CD4-positive, alpha-beta T cell treated with Interleukin-15 for 1 hour (primary cell): ENCODE data around the gene INKA2.

ENCODE experiments used
- DNase-seq: peaks from one replicate; pipeline ENCODE4 v3.0.0-alpha.2; 2020

INKA2 gene

DNA sequence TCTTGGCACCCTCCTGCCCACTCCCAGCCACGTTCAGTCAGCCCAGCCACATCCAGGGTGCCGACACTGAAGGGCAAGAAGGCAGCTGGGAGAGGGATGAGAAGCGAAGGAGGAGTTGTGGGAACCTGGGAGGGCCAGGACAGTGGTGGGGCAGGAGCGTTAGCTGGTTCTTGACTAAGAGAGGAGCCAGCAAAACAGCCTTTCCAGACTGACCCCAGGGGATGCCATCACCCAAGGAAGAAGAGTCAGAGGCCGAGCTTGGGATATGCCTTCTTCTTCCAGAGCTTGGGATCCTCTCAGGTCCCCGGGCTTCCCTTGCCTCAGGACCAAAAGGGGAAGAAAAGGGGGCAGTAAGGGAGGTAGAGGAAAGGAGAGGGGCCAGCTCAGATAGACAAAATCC, 7.2 kb downstream of the INKA2 start:
- DNase-seq = no peak

DNA sequence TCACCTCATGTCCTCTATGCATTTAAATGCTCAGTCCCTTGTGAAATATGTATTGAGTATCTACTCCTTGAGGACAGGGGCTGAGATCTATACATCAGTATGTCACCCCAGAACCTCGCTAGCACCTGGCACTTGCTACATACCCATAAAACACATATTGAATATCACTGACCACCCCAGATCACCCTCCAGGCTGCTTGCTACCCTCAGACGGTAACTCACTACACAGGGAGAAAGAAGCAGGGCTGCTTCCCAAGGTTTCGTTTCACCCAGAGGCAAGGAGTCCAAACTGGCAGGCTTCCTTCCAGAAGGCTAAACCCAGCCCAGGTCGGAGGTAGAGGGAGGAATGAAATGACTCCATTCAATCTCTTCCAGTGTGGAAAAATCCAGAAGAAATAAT, 8.5 kb downstream of the INKA2 start:
- no peak for DNase-seq

DNA sequence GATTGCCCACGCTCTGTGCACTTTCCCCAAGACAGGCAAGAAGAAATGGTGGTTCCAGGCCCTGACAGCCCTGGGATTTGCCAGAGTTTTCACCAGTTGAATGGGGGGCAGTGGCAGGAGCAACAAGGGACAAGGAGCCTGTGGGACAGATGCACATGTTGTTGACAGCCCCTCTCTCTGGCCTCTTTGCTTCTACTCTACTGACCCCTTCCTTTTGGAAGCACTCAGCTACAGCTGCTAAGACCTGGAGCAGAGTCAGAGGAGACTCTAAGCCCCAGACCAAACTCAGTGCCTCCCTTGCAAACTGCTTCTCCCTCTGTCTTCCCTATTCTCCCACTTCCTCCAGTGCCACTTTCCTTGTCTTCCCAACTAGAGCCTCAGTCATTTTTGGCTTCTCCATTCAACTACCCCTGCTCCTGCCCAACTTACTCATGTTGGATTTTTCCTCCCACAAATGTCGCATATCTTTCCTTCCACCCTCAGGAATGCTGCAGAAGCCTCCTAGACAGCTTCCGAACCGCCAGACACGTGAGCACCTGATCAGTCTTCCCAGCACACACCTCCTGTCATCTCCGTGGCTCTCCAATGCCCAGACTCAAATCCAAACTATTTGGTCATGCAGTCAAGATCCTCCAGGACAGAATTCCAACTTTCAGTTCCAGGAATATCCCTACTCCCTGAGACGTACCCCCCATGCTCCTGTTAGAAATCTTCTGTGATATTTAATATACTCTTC, 9.1 kb downstream of the INKA2 start:
- no peak for DNase-seq

DNA sequence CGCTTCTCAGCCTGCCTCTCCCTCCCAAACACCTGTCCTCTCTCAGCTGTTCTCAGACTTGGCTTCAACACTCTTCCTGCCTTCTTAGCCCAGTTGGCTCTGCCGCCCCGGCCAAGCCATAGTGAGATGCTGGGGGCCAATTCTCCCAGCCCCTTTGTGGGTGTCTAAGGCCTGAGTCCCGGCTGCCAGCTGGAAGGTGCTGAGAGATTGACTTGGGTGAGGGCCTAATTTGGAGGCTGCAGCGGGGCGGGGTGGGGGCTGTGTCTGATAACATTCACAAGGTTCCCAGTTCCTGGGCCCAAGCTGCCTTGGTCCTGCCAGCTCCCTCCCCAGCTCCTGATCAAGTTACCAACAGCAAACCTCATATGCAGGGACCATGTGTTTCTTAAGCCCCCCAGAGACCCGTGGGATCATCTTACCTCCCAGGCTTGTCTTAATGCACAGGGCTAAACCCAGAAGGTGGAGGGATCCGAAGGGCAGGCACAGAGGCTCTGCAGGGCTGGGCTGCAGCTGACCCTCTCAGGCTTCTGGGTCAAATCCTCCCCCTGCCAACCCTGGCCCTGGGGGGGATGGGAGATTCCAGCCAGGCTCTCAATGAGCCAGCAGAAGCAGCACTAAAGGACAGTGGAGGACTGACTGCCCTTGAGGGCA, 9.8 kb downstream of the INKA2 start:
- no peak for DNase-seq

DNA sequence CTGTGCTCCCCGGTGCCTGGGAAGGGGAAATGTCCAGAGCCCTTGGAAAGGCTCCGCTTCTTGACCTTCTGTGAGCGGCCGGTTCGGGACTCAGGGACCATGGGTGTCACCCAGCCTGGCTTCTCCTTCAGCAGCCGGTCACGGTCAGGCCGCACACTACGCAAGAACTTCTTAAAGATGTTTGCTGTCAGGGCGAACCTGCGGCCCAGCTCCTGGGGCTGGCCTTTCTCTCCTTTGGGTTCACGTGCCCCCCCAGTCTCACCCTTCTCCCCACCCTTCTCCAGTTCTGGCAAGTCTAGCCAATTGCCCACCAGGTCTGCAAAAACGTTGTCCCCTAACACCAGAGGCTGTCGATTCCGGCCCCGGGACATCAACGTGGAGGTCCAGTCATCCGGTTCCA, 12.1 kb downstream of the INKA2 start:
- DNase-seq = no peak

- no peak for DNase-seq
Measured at GRCh38 chr1:111725192-111725591, 14.0 kb downstream of the INKA2 start.

- no peak for DNase-seq
Measured at GRCh38 chr1:111723871-111724270, 15.3 kb downstream of the INKA2 start.

DNA sequence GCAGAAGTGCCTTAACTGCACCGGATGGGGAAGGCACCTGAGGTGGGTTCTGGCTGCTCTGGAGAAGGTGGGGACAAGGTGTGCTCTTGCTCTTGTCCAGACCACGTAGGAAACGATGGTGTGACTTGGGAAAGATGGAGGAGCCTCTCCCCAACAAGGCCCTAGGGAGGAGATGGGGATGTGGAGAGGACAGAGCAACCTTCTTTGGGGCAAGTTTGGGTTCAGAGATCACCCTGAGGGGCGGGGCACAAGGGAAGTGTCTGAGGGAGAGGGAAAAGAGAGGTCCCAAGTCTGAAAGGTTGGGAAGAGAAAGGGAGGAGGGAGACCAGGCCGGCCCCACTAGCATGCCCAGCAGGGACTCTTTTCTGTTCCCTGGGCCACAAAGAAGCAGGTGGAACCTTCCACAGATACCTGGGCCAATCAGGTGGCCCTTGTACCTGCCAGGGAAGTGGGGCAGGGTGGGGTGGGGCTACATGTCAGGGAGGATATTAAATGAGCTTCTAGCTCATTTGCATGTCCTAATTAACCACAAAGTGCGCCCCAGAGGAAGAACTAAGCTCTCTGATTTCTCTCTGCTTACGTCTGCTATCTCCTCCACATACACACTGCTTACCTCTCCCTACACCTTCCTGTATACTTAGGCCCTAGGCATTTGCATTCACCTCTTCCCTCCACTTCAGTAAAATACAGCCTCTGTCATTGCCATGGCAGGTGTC, 15.9 kb downstream of the INKA2 start:
- DNase-seq = peak; percentile 34

DNA sequence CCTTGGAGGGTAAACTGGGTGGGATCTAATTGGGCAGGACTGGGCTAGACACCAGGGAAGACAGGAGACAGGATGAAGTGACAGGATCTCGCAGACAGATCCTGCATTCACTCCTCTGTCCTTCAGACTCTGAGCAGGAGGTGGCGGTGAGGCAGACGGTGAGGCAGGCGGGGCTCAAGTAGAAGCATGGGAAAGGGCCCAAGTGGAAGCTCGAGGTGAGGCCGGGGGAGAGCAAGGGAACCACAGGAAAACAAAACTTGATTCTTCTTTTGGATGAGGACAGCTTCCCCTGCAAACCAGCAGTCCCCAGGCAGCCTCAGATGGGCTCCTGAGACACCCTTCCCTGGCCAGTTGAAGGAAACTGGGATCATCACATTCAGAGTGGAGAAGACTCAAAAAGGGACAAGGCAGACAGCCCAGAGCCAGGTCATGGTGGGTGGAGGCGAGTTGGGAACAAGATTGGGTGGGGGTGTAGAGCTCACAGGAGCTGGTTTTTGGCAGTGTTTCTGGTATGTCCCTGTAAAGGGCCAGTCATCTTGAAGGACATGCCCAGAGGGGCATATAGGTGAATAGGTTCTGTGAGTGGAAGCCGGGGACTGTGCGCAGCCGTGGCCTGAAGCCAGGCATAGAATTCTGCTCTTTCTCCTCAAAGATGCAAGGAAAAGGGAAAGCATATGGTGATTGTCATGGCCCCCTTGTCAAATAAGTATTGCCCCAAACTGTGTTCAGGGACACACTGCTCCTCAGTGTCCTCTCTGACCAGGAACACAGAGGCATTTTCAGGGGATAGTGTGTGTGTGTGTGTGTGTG, 18.0 kb downstream of the INKA2 start:
- DNase-seq = no peak

GRCh38 chr1:111720274-111720976, 18.8 kb downstream of the INKA2 start:
- no peak for DNase-seq

DNA sequence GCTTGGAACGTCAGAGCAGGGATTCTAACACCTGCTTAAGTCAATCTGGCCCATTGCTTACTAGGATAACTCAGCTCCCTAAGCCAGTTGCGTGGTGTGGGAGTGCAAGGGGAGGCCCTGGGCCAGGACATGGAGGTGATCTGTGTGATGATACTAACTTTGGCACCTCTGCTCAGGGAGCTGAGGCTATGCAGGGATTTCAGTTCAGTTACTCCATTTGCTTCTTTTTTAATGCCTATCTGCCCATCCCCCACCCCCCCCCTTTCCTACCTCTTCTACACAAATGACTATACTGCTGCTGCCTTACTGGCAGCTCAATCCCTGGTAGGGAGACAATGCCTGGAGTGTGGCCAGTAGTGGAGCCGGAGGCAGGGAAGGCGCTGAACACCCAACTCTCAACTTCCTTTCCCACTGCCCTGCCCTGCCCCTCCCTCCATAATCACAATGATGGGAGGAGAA, 19.5 kb downstream of the INKA2 start:
- no peak for DNase-seq

DNA sequence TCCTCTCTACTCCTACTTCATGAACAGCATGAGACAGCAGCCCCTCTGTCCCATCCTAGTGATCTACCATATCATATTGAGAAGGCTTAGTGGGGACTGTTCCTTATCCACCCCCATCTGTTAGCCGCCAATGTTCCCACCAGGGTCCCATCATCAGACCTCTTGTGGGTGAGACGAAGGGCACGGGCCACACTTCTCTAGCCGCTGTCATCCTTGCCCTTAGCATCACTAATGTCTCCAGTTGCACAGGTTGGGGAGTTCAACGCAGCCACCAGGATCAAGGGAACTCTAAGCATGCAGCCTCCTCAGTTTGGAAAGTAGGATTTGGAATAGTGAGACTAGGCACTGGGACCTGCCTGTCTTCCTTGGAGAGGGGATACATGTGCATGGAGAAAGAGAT, 20.1 kb downstream of the INKA2 start:
- no peak for DNase-seq

GRCh38 chr1:111717450-111717849, 21.7 kb downstream of the INKA2 start:
- no peak for DNase-seq

GRCh38 chr1:111716333-111716732, 22.9 kb downstream of the INKA2 start:
- DNase-seq = no peak

GRCh38 chr1:111709986-111710385, 29.2 kb downstream of the INKA2 start:
- DNase-seq = no peak

DNA sequence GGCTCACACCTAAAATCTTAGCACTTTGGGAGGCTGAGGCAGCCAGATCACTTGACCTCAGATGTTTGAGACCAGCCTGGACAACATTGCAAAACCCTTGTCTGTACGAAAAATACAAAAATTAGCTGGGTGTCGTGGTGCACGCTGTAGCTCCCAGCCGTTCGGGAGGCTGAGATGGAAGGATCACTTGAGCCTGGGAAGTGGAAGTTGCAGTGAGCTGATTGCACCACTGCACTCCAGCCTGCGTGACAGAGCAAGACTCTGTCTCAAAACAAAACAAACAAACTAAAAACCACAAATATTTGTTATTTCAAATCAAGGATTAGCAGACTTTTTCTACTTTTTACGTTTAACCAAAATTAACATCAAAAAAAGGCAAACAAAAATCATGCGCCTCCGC, 31.3 kb downstream of the INKA2 start:
- no peak for DNase-seq

DNA sequence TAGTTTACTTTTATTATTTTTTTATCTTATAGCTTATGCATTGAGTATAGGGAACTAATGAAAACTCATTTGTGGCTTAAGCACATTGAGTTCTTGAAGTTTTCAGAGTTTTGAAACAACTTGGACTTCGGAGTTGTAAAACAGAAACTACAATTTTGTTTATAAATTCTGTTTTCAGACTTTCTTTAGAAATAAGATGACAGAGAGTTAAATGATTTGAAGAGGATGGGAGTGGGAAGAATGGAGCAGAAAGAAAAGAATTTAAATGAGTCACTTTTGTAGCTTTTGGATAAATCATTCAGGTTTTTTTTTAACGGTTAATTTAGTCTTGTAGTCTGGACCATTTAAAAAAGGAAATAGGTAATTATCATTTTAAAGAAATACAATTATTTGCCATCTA, 32.3 kb downstream of the INKA2 start:
- DNase-seq = no peak

GRCh38 chr1:111705841-111706240, 33.4 kb downstream of the INKA2 start:
- DNase-seq = no peak

DNA sequence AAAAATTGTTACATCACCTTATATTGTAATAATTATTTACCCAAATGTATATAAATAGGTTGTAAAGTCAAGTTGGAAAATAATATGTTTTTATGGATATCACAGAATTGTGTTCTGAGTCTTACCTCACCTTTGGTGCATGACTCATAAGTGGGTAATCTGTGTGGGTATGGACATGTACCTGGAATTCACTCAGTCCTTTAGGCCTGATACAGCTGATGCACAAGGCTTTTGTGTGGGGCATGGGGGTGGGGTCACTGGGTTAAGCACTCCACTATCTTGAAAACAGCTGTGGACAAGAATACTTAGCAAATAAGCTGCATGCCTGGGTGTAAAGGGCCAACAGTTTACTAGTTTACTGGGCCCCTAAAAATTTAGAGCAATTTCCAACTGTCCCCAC, 34.4 kb downstream of the INKA2 start:
- no peak for DNase-seq

DNA sequence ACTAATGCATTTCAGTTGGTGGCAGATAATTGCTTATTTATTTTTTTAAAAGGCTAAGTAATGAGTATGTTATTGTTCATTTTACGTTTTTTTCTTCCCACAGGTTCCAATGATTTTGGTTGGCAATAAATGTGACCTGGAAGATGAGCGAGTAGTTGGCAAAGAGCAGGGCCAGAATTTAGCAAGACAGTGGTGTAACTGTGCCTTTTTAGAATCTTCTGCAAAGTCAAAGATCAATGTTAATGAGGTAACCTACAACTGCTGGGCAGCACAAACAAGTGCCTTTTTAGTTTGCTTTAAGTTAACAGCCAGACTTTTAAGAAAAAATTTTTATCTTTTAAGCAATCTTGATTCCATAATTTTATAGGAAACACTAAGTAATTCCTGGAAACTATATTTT, 35.0 kb downstream of the INKA2 start:
- DNase-seq = no peak

DNA sequence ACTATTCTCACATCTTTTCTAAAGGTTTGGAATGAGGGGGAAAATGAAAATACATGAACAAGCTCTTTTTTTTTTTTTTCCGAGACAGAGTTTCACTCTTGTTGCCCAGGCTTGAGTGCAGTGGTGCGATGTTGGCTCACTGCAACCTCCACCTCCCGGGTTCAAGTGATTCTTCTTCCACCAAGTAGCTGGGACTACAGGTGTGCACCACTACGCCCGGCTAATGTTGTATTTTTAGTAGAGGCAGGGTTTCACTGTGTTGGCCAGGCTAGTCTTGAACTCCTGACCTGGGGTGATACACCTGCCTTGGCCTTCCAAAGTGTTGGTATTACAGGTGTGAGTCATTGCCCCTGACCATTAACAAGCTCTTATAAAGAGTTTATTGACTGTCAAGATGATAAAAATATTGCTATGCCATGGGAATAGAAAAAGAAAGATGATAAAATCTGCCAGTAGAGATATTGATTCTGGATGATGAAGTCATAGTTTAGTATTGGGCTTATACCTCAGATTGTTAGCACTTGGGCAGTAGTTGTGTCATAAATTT, 36.6 kb downstream of the INKA2 start:
- DNase-seq = no peak

- DNase-seq = no peak
Measured at GRCh38 chr1:111699268-111699667, 39.9 kb downstream of the INKA2 start.
